Neural cell (in vitro differentiated cells): ENCODE measurements around the gene GRXCR1. TPM values are rescaled to one million over a fixed set of nuclear protein-coding genes. Genes with fewer than 3 reads are reported as not detected.

Experiments used
- H2AFZ ChIP-seq: fragments of 200-600, 300-800 bp; sonication (generic), shearing (Covaris generic); 2 replicates; pipeline ENCODE4 v1.6.0; 2014; ENCODE audit warnings: low read depth, mild to moderate bottlenecking, antibody characterized with exemption, low read length, moderate library complexity
- H3F3A ChIP-seq: fragments of 200-600 bp; shearing (Covaris generic); 2 replicates; pipeline ENCODE4 v1.6.1; 2016; ENCODE audit warnings: mild to moderate bottlenecking, moderate library complexity, mixed read lengths, antibody characterized with exemption, low read length; ENCODE audit not compliant: insufficient read depth, poor library complexity, severe bottlenecking
- H3K27ac ChIP-seq: fragments of 200-600, 300-800 bp; sonication (generic), shearing (Covaris generic); 2 replicates; pipeline ENCODE4 v1.5.1; 2014; ENCODE audit warnings: mild to moderate bottlenecking, low read length, moderate library complexity
- H3K27me3 ChIP-seq: fragments of 300-800, 200-600 bp; sonication (generic), shearing (Covaris generic); 2 replicates; pipeline ENCODE4 v1.6.0; 2014; ENCODE audit warnings: mild to moderate bottlenecking, low read depth, low read length, moderate library complexity; ENCODE audit not compliant: insufficient read depth
- H3K36me3 ChIP-seq: fragments of 300-800, 200-600 bp; sonication (generic), shearing (Covaris generic); 2 replicates; pipeline ENCODE4 v1.5.1; 2014; ENCODE audit warnings: mild to moderate bottlenecking, antibody characterized with exemption, low read length, moderate library complexity; ENCODE audit not compliant: insufficient read depth
- H3K4me2 ChIP-seq: fragments of 300-800, 200-600 bp; sonication (generic), shearing (Covaris generic); 2 replicates; pipeline ENCODE4 v1.6.0; 2014; ENCODE audit warnings: mild to moderate bottlenecking, low read length
- H3K4me3 ChIP-seq: fragments of 300-800, 200-600 bp; sonication (generic), shearing (Covaris generic); 2 replicates; pipeline ENCODE4 v1.5.1; 2014; ENCODE audit warnings: mild to moderate bottlenecking, low read length, moderate library complexity
- H3K79me2 ChIP-seq: fragments of 200-600 bp; shearing (Covaris generic); replicated peaks from 2 replicates; pipeline ENCODE4 v1.6.0; 2014; ENCODE audit warnings: mild to moderate bottlenecking, low read length, moderate library complexity; ENCODE audit not compliant: insufficient read depth
- H3K9ac ChIP-seq: fragments of 300-800, 200-600 bp; sonication (generic), shearing (Covaris generic); 2 replicates; pipeline ENCODE4 v1.6.1; 2016; ENCODE audit warnings: mild to moderate bottlenecking, low read length, mixed read lengths
- H3K9me2 ChIP-seq: fragments of 200-600 bp; shearing (Covaris generic); 2 replicates; pipeline ENCODE4 v1.6.1; 2016; ENCODE audit warnings: mild to moderate bottlenecking, low read length, mixed read lengths; ENCODE audit not compliant: insufficient read depth
- H3K9me3 ChIP-seq: fragments of 200-600, 300-800 bp; sonication (generic), shearing (Covaris generic); 2 replicates; pipeline ENCODE4 v1.6.1; 2016; ENCODE audit warnings: mild to moderate bottlenecking, mixed run types, low read length, moderate library complexity, mixed read lengths
- H4K20me1 ChIP-seq: fragments of 200-600 bp; shearing (Covaris generic); 2 replicates; pipeline ENCODE4 v1.6.1; 2016; ENCODE audit warnings: mild to moderate bottlenecking, mixed run types; ENCODE audit not compliant: insufficient read depth
- CTCF ChIP-seq: fragments of 450-650 bp; IDR thresholded peaks from 2 replicates; pipeline ENCODE4 v1.5.1; 2014; ENCODE audit warnings: antibody characterized with exemption, mild to moderate bottlenecking, moderate library complexity; ENCODE audit not compliant: poor library complexity, severe bottlenecking
- EP300 ChIP-seq: fragments of 450-650 bp; conservative IDR thresholded peaks from 2 replicates; pipeline ENCODE4 v1.6.1; 2014; ENCODE audit warnings: antibody characterized with exemption, mild to moderate bottlenecking, moderate library complexity; ENCODE audit not compliant: poor library complexity, severe bottlenecking
- EZH2 ChIP-seq: fragments of 200-600, 300-800 bp; shearing (Covaris generic), sonication (generic); IDR thresholded peaks from 2 replicates; pipeline ENCODE4 v1.6.1; 2014; ENCODE audit warnings: antibody characterized with exemption, low read length, borderline replicate concordance, mild to moderate bottlenecking; ENCODE audit not compliant: insufficient read depth, poor library complexity, severe bottlenecking
- MXI1 ChIP-seq: fragments of 450-650 bp; conservative IDR thresholded peaks from 2 replicates; pipeline ENCODE4 v1.6.1; 2014; ENCODE audit warnings: antibody characterized with exemption, mild to moderate bottlenecking; ENCODE audit not compliant: poor library complexity, severe bottlenecking
- POLR2AphosphoS5 ChIP-seq: IDR thresholded peaks from 2 replicates; pipeline ENCODE4 v1.6.1; 2012
- RAD21 ChIP-seq: fragments of 450-650 bp; conservative IDR thresholded peaks from 2 replicates; pipeline ENCODE4 v1.6.1; 2014; ENCODE audit warnings: antibody characterized with exemption, mild to moderate bottlenecking, moderate library complexity
- REST ChIP-seq: IDR thresholded peaks from 2 replicates; pipeline ENCODE4 v1.6.1; 2012; ENCODE audit warnings: borderline replicate concordance
- SMC3 ChIP-seq: fragments of 450-650 bp; conservative IDR thresholded peaks from 2 replicates; pipeline ENCODE4 v1.6.1; 2014; ENCODE audit warnings: antibody characterized with exemption, mild to moderate bottlenecking, moderate library complexity; ENCODE audit not compliant: poor library complexity
- TAF1 ChIP-seq: IDR thresholded peaks from 2 replicates; pipeline ENCODE4 v1.6.1; 2012; ENCODE audit warnings: low read depth
- polyA plus RNA-seq: library from polyadenylated mRNA; depleted of rRNA; stranded (reverse); fragments of >200 nt; gene quantifications from 2 replicates; pipeline ENCODE4 v1.2.3, GENCODE V29; 2014

GRXCR1 gene
- polyA plus RNA-seq, 1 donor from 2014 or later = not detected

- Histone ChIP-seq H3K9ac (no peak overlapping the region), H3K9me2 (no peaks in the 10 kb centered on the region), H3K9me3 (no peaks in the 10 kb centered on the region), H3F3A (no peaks in the 10 kb centered on the region), H4K20me1 (no peaks in the 10 kb centered on the region), H3K79me2 (no peaks in the 10 kb centered on the region), H3K36me3 (no peaks in the 10 kb centered on the region), H2AFZ (no peak overlapping the region), H3K4me3 (no peak overlapping the region), H3K27ac (no peak overlapping the region), H3K27me3 (no peaks in the 10 kb centered on the region), H3K4me2 (no peak overlapping the region)
- TF ChIP-seq SMC3 (no peak), REST (no peak), POLR2AphosphoS5 (no peak), CTCF (no peak), TAF1 (no peak), EP300 (no peak), EZH2 (no peak)
Observed at GRCh38 chr4:43014256-43014655, 121.7 kb downstream of the GRXCR1 start.

- Histone ChIP-seq H3K9ac (no peak overlapping the region), H3F3A (no peaks in the 10 kb centered on the region), H3K27ac (no peak overlapping the region), H3K4me3 (no peak overlapping the region), H3K9me2 (no peaks in the 10 kb centered on the region), H3K79me2 (no peaks in the 10 kb centered on the region), H3K4me2 (no peak overlapping the region), H4K20me1 (no peaks in the 10 kb centered on the region), H2AFZ (no peak overlapping the region), H3K27me3 (no peaks in the 10 kb centered on the region), H3K9me3 (no peaks in the 10 kb centered on the region), H3K36me3 (no peaks in the 10 kb centered on the region)
- no peak for TF ChIP-seq RAD21
Observed at GRCh38 chr4:43041632-43042031, 149.1 kb downstream of the GRXCR1 start.

- no peak overlapping the region for H3K27ac ChIP-seq
- TF ChIP-seq RAD21 (no peak), POLR2AphosphoS5 (no peak), SMC3 (no peak), CTCF (no peak), MXI1 (no peak), TAF1 (no peak), EZH2 (no peak), EP300 (no peak), REST (no peak)
- H3K4me3 ChIP-seq = no peak overlapping the region
- H3K4me2 ChIP-seq = no peak overlapping the region
- no peaks in the 10 kb centered on the region for H3K27me3 ChIP-seq
- no peak overlapping the region for H3K9ac ChIP-seq
- no peaks in the 10 kb centered on the region for H4K20me1 ChIP-seq
- H3F3A ChIP-seq = no peaks in the 10 kb centered on the region
- H3K36me3 ChIP-seq = no peaks in the 10 kb centered on the region
- H2AFZ ChIP-seq = no peak overlapping the region
- H3K9me3 ChIP-seq = no peaks in the 10 kb centered on the region
- no peaks in the 10 kb centered on the region for H3K79me2 ChIP-seq
- H3K9me2 ChIP-seq = no peaks in the 10 kb centered on the region
Observed at GRCh38 chr4:43047058-43047457, 154.5 kb downstream of the GRXCR1 start.
